WTC11 (cell line): ENCODE measurements around the gene SLC30A5. TPM values are rescaled to one million over a fixed set of nuclear protein-coding genes. Genes with fewer than 3 reads are reported as not detected.
A peak's percentile ranks its signal among the peaks of the same experiment; 100 is the strongest.

Source experiments
- ATAC-seq: fragments of 200-7000 bp; cut with Tn5 transposase; 2 replicates; pipeline ENCODE4 v1.10.0; 2021; ENCODE audit warnings: mild to moderate bottlenecking, moderate library complexity
- CTCF ChIA-PET: fragments of 300-600 bp; sonication (Branson Sonifier 250); formaldehyde crosslinking; loops from one replicate; lab custom pipeline; 2021; ENCODE audit warnings: antibody characterized with exemption; lab: Charles Lee
- POLR2A ChIA-PET: fragments of 350-600 bp; sonication (Branson Sonifier 250); formaldehyde crosslinking; loops from one replicate; lab custom pipeline; 2021; ENCODE audit warnings: antibody characterized with exemption; lab: Charles Lee
- DNase-seq: peaks from one replicate; pipeline ENCODE4 v3.0.0; 2021; ENCODE audit warnings: low spot score
- H3K27ac Mint-ChIP-seq: 2 replicates; pipeline ENCODE4 v1.8.0; 2021; ENCODE audit warnings: mixed read lengths
- H3K27me3 Mint-ChIP-seq: 2 replicates; pipeline ENCODE4 v1.8.0; 2021; ENCODE audit warnings: low read depth, mild to moderate bottlenecking, moderate library complexity, mixed read lengths
- H3K36me3 Mint-ChIP-seq: 2 replicates; pipeline ENCODE4 v1.8.0; 2021; ENCODE audit warnings: mixed read lengths
- H3K4me1 Mint-ChIP-seq: 2 replicates; pipeline ENCODE4 v1.8.0; 2022; ENCODE audit warnings: mixed read lengths
- H3K4me3 Mint-ChIP-seq: 2 replicates; pipeline ENCODE4 v1.8.0; 2021; ENCODE audit warnings: mild to moderate bottlenecking, moderate library complexity, mixed read lengths
- H3K9me3 Mint-ChIP-seq: 2 replicates; pipeline ENCODE4 v1.8.0; 2021; ENCODE audit warnings: mixed read lengths
- ESRRA ChIP-seq: sonication (generic); formaldehyde crosslinking; IDR thresholded peaks from 2 replicates; pipeline ENCODE4 v1.8.1; 2022; ENCODE audit warnings: mild to moderate bottlenecking, missing genetic modification reagents, borderline replicate concordance
- NR3C1 ChIP-seq: sonication (generic); formaldehyde crosslinking; conservative IDR thresholded peaks from 2 replicates; pipeline ENCODE4 v1.8.1; 2023; ENCODE audit warnings: low read depth, mild to moderate bottlenecking, missing genetic modification reagents
- SMAD3 ChIP-seq: sonication (generic); formaldehyde crosslinking; IDR thresholded peaks from 2 replicates; pipeline ENCODE4 v1.8.0; 2022; ENCODE audit warnings: missing genetic modification reagents, mild to moderate bottlenecking, borderline replicate concordance
- SP1 ChIP-seq: sonication (generic); formaldehyde crosslinking; conservative IDR thresholded peaks from 2 replicates; pipeline ENCODE4 v1.8.1; 2022; ENCODE audit warnings: missing genetic modification reagents
- ZNF138 ChIP-seq: sonication (generic); formaldehyde crosslinking; conservative IDR thresholded peaks from 2 replicates; pipeline ENCODE4 v1.8.1; 2022; ENCODE audit warnings: mild to moderate bottlenecking, moderate library complexity, missing genetic modification reagents
- total RNA-seq: library from RNA; stranded (reverse); gene quantifications from 3 replicates; pipeline ENCODE4 v1.2.3, GENCODE V29; 2021
- TF ChIP-seq, protein P1 (sequence below): sonication (generic); formaldehyde crosslinking; IDR thresholded peaks from 2 replicates; pipeline ENCODE4 v1.8.1; 2022; ENCODE audit warnings: low read depth, missing genetic modification reagents, borderline replicate concordance
- TF ChIP-seq, protein P2 (sequence below): sonication (generic); formaldehyde crosslinking; IDR thresholded peaks from 2 replicates; pipeline ENCODE4 v1.8.1; 2022; ENCODE audit warnings: missing genetic modification reagents, borderline replicate concordance
- TF ChIP-seq, protein P3 (sequence below): sonication (generic); formaldehyde crosslinking; IDR thresholded peaks from 2 replicates; pipeline ENCODE4 v1.8.1; 2023; ENCODE audit warnings: mild to moderate bottlenecking, missing genetic modification reagents, moderate library complexity
- TF ChIP-seq, protein P4 (sequence below): fragments of 250-450 bp; sonication (Bioruptor Pico); IDR thresholded peaks from 2 replicates; pipeline ENCODE4 v1.9.0; 2021; ENCODE audit warnings: moderate library complexity, mild to moderate bottlenecking, inconsistent platforms, borderline replicate concordance

The SLC30A5 gene
- total RNA-seq, 1 experiment from 2014 or later = 34.1 TPM

DNA sequence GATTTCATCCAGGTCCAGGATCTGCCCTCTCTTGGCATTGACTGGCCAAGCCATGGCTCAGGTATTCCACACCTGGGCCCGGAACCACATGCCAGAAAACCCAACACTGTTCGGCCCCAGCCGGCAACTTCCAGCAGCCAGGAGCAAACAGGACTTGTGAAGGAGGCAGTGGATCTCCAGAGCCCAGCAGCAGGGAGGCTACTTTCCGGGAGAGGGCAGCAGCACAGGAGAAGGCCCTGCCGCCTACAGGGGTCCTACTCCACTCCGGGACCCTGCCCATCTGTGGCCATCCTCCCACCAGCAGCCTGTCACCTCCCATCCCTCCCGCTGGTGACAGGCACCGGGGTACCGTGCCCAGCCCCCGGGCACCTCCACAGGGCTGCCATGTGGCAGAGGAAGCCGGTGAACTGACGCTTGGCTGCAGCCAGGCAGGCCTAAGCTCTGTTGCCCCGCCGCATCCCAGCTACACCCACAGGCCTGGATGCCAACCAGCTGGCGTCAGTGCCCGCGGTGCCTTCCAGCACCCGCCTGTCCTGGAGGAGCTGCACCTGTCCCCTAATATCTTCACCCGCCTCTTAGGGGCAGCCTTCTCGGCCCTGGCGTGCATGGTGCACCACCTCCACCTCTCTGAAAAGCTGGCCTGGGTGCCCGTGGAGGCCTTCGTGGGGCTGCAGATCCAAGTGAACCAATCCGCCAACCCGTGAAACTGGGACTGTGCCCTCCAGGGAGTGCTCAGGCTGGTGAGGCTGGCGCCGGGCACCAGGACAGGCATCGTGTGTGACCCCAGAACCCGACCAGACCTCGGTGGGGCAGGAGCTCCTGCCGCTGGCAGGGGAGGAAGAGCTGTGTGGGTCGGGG is 18.9 kb upstream of the SLC30A5 start:
- H3K27me3 Mint-ChIP-seq = no peaks in the 10 kb centered on the region
- ChIA-PET CTCF (interaction anchor here (1.0 kb wide), 1 partner anchor 19 kb away, joined by 4 read pairs; the partner anchor contains the start of gene SLC30A5), POLR2A (interaction anchor here (0.6 kb wide), 1 partner anchor 244 kb away, joined by 3 read pairs; no protein-coding TSS in a partner anchor)
- no peak for TF ChIP-seq SP1
- TF ChIP-seq SMAD3 (CRISPR knock-in tag) = no peak
- TF ChIP-seq, protein P1, sequence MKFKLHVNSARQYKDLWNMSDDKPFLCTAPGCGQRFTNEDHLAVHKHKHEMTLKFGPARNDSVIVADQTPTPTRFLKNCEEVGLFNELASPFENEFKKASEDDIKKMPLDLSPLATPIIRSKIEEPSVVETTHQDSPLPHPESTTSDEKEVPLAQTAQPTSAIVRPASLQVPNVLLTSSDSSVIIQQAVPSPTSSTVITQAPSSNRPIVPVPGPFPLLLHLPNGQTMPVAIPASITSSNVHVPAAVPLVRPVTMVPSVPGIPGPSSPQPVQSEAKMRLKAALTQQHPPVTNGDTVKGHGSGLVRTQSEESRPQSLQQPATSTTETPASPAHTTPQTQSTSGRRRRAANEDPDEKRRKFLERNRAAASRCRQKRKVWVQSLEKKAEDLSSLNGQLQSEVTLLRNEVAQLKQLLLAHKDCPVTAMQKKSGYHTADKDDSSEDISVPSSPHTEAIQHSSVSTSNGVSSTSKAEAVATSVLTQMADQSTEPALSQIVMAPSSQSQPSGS (CRISPR knock-in tag) = no peak
- TF ChIP-seq NR3C1 (CRISPR knock-in tag) = no peak
- TF ChIP-seq, protein P2, sequence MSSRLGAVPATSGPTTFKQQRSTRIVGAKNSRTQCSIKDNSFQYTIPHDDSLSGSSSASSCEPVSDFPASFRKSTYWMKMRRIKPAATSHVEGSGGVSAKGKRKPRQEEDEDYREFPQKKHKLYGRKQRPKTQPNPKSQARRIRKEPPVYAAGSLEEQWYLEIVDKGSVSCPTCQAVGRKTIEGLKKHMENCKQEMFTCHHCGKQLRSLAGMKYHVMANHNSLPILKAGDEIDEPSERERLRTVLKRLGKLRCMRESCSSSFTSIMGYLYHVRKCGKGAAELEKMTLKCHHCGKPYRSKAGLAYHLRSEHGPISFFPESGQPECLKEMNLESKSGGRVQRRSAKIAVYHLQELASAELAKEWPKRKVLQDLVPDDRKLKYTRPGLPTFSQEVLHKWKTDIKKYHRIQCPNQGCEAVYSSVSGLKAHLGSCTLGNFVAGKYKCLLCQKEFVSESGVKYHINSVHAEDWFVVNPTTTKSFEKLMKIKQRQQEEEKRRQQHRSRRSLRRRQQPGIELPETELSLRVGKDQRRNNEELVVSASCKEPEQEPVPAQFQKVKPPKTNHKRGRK (CRISPR knock-in tag) = no peak
- TF ChIP-seq ZNF138 (CRISPR knock-in tag) = no peak
- TF ChIP-seq, protein P3, sequence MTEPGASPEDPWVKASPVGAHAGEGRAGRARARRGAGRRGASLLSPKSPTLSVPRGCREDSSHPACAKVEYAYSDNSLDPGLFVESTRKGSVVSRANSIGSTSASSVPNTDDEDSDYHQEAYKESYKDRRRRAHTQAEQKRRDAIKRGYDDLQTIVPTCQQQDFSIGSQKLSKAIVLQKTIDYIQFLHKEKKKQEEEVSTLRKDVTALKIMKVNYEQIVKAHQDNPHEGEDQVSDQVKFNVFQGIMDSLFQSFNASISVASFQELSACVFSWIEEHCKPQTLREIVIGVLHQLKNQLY = no peak
- peaks cover 4% of the 10 kb centered on the region; the same call in 1 of the 2 replicates for H3K9me3 Mint-ChIP-seq
- no peaks in the 10 kb centered on the region for H3K36me3 Mint-ChIP-seq
- peak; percentile 34; the same call in 1 of the 2 replicates for ATAC-seq
- DNase-seq = no peak
- H3K4me1 Mint-ChIP-seq = no peaks in the 10 kb centered on the region
- H3K27ac Mint-ChIP-seq = no peak overlapping the region
- H3K4me3 Mint-ChIP-seq = no peak overlapping the region

DNA sequence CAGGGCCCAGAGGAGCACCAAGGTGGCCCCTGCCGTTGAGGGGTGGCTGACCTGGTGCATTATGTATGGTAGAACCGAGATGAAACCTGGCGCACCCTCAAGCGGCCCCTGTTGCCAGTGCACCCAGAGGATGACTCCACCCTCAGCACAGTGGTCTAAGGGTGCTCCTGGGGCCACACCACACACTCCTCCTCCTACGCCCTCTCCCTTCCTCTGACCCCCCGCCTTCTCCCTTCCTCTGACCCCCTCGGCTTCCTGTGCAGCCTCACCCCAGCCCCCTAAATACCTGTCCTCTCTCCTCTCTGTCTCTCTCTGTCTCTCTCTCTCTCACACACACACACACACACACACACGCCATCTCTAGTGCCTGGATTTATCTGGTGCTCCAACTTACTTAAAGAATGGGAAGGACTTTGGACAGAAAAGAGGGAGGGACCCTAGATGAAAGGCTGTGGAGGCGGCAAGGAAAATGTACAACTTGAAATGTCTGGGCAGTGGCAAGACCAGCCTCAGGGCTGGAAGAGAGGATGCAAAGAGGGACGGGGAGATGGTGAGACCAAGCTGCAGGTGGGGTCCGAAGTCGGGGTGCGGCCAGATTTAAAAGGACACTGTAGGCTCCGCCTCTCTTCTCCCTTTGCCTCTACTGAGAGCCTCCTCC is 18.2 kb upstream of the SLC30A5 start:
- Mint-ChIP-seq H3K4me3 (no peak overlapping the region), H3K9me3 (peaks cover 4% of the 10 kb centered on the region; the same call in 1 of the 2 replicates), H3K27ac (no peak overlapping the region), H3K27me3 (no peaks in the 10 kb centered on the region), H3K4me1 (no peaks in the 10 kb centered on the region), H3K36me3 (no peaks in the 10 kb centered on the region)
- CTCF ChIA-PET = interaction anchor here (1.0 kb wide), 1 partner anchor 18 kb away, joined by 4 read pairs; the partner anchor contains the start of gene SLC30A5
- TF ChIP-seq, protein P2 (CRISPR knock-in tag) = no peak
- TF ChIP-seq, protein P1 (CRISPR knock-in tag) = no peak
- no peak for TF ChIP-seq ESRRA (CRISPR knock-in tag)
- TF ChIP-seq, protein P4, sequence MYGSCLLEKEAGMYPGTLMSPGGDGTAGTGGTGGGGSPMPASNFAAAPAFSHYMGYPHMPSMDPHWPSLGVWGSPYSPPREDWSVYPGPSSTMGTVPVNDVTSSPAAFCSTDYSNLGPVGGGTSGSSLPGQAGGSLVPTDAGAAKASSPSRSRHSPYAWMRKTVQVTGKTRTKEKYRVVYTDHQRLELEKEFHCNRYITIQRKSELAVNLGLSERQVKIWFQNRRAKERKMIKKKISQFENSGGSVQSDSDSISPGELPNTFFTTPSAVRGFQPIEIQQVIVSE (CRISPR knock-in tag) = no peak
- ATAC-seq = no peak
- DNase-seq = no peak
- POLR2A ChIA-PET = interaction anchor here (0.6 kb wide), 1 partner anchor 243 kb away, joined by 3 read pairs; no protein-coding TSS in a partner anchor
